Heart left ventricle (tissue), 16 donors: ENCODE measurements around the gene WNT11. TPM values are rescaled to one million over a fixed set of nuclear protein-coding genes. Genes with fewer than 3 reads are reported as not detected.

Source experiments
- ATAC-seq, 4 donors: fragments of 200-7000 bp; cut with Tn5 transposase; one replicate each; pipeline ENCODE4 v1.9.1; 2020 to 2022; ENCODE audit warnings: moderate library complexity in 4 of 4, mild to moderate bottlenecking in 3 of 4, moderate number of reproducible peaks in 1 of 4
- DNase-seq, 5 donors: peaks; one replicate each; pipeline ENCODE4 v3.0.0-alpha.2; 2020
- H3K27ac ChIP-seq, 12 donors: fragments of 200-600 bp; sonication (generic) in 4 of 12; one replicate each; pipeline versions ENCODE4 v1.5.0 to v1.8.0; 2016 to 2022; ENCODE audit warnings: mild to moderate bottlenecking in 2 of 12
- H3K27me3 ChIP-seq, 9 donors: fragments of 200-600 bp; sonication (generic) in 2 of 9; one replicate each; pipeline versions ENCODE4 v1.5.1 to v1.8.0; 2016 to 2022; ENCODE audit warnings: mild to moderate bottlenecking in 3 of 9
- H3K36me3 ChIP-seq, 9 donors: fragments of 200-600 bp; sonication (generic) in 2 of 9; one replicate each; pipeline versions ENCODE4 v1.5.0 to v1.8.0; 2018 to 2022; ENCODE audit warnings: mild to moderate bottlenecking in 2 of 9
- H3K4me1 ChIP-seq, 12 donors: fragments of 200-600 bp; sonication (generic) in 4 of 12; one replicate each; pipeline versions ENCODE4 v1.5.0 to v1.8.0; 2016 to 2022; ENCODE audit warnings: mild to moderate bottlenecking in 3 of 12
- H3K4me3 ChIP-seq, 12 donors: fragments of 200-600 bp; sonication (generic) in 4 of 12; one replicate each; pipeline versions ENCODE4 v1.5.0 to v1.8.0; 2017 to 2022; ENCODE audit warnings: mild to moderate bottlenecking in 9 of 12, moderate library complexity in 4 of 12
- H3K9me3 ChIP-seq, 12 donors: fragments of 200-600 bp; sonication (generic) in 4 of 12; one replicate each; pipeline versions ENCODE4 v1.5.0 to v1.8.0; 2016 to 2022; ENCODE audit warnings: mild to moderate bottlenecking in 1 of 12
- POLR2A ChIP-seq, 2 donors: fragments of 450-650 bp; IDR thresholded peaks; one replicate each; pipeline ENCODE4 v1.6.1; 2017; ENCODE audit warnings: antibody characterized with exemption in 2 of 2, mild to moderate bottlenecking in 2 of 2, moderate library complexity in 2 of 2
- WGBS, 4 donors: extraction: QIAGEN DNeasy Blood & Tissue Kit in 2 of 4; methylation state at CpG; one replicate each; pipeline versions ENCODE4 v1.1.5 to v1.1.7; 2013 to 2018; 5-methylcytosine and 5-hydroxymethylcytosine counted together
- intact Hi-C, 10 donors: fragments of 100-400 bp; cut with DNase I; formaldehyde crosslinking; loops; one replicate each; pipeline versions ENCODE4 v1.11.1 to v1.14.2; 2022
- polyA plus RNA-seq, 2 donors: library from polyadenylated mRNA; stranded (reverse); fragments of 200-250 nt; gene quantifications; one replicate each; pipeline ENCODE4 v1.2.3, GENCODE V29; 2013
- total RNA-seq, 9 donors: library from RNA; depleted of rRNA in 2 of 9; stranded (reverse); fragments of >200 nt in 2 of 9; fragmentation: NEBNext Ultra II Directional in 3 of 9; extraction: Animal tissue kit (Norgen Biotek cat#: 25700) in 3 of 9; gene quantifications; one replicate each; pipeline versions ENCODE4 v1.1.0 to v1.2.4, GENCODE V29; 2016 to 2023
- TF ChIP-seq, protein P1 (sequence below), 12 donors: fragments of 200-600 bp; sonication (generic) in 4 of 12; IDR thresholded peaks; one replicate each; pipeline versions ENCODE4 v1.5.0 to v1.8.0; 2018 to 2022; ENCODE audit warnings: antibody characterized with exemption in 12 of 12, mild to moderate bottlenecking in 5 of 12
- donor health status: ischemic (EF 13 %, LVEDD 7.1; RV severe dilation, severe dysfunction).
- donor health status: healthy with polysubstance abuse.
- donor health status: DM: no; HTN: yes; CAD: no.
- donor health status: DM: no; HTN: no; CAD: no.
- donor health status: ischemic (EF 25% LVEDD 6.9; RV normal size, moderate dysfunction).
- donor health status: ischemic (EF 25% LVEDD 5.7; RV mildly dilated, moderate dysfunction).
- donor health status: healthy.
- donor health status: DM: yes; HTN: yes; CAD: no.
- donor health status: ischemic (EF 35%, LVEDD 5.7; RV mildly dilated, moderate dysfunction).
- donor health status: nonischemic (EF 11% LVEDD 7.7; RV severe dilation, severe dysfunction).
- donor health status: DM: yes; HTN: yes; CAD: no.
- donor health status: PGD.
- donor health status: ischemic (EF 29% LVEDD 5.4; RV normal size, mild dysfunction).
- donor health status: nonischemic (EF 23%, LVEDD 6.1; RV moderate dilation, normal function).

WNT11 gene
- total and polyA plus RNA-seq, 11 donors = 3.8 to 20.9 (median 8.1) TPM

GRCh38 chr11:76150141-76150540 is 56.2 kb downstream of the WNT11 start:
- intact Hi-C loops = loop anchor here in 9 of 10 donors (2.0 to 10.0 kb wide), 7 partner anchors 167 to 348 kb away; partner anchors contain the start of gene UVRAG (in 1 of the 9)
- ATAC-seq = no peak

DNA sequence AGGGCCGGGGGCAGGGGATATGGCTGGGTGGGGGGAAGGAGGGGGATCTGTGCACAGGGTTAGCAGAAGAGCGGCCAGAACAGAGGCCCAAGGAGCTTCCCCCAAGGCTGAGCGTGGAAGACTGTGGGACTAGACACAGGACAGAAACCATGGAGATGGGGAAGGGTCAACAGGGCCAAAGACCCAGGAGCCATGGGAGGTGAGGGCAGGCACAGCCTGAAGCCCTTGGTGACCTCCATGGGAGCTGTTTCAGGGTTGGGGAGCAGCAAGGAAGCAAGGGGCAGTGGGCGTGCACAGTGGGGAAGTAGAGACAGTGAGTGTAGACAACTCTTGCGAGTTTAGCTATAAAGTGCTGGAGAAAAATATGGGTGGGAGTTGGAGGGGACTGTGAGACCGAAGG is 56.6 kb downstream of the WNT11 start:
- H3K9me3 ChIP-seq = no peaks in the 10 kb centered on the region
- no peak for ATAC-seq
- WGBS, 4 donors = 90 to 99% (median 93%) methylated on average over 6 of the region's 6 CpGs
- no peak for DNase-seq
- H3K27me3 ChIP-seq = no peaks in the 10 kb centered on the region
- H3K27ac ChIP-seq = no peak overlapping the region
- H3K36me3 ChIP-seq = no peaks in the 10 kb centered on the region
- H3K4me1 ChIP-seq = peaks cover 0 to 20% (median 13%) of the 10 kb centered on the region in 12 donors
- intact Hi-C loops = loop anchor here in 9 of 10 donors (2.0 to 10.0 kb wide), 8 partner anchors 168 to 425 kb away; partner anchors contain the start of gene UVRAG (in 1 of the 9)
- H3K4me3 ChIP-seq = no peak overlapping the region
- TF ChIP-seq, protein P1, sequence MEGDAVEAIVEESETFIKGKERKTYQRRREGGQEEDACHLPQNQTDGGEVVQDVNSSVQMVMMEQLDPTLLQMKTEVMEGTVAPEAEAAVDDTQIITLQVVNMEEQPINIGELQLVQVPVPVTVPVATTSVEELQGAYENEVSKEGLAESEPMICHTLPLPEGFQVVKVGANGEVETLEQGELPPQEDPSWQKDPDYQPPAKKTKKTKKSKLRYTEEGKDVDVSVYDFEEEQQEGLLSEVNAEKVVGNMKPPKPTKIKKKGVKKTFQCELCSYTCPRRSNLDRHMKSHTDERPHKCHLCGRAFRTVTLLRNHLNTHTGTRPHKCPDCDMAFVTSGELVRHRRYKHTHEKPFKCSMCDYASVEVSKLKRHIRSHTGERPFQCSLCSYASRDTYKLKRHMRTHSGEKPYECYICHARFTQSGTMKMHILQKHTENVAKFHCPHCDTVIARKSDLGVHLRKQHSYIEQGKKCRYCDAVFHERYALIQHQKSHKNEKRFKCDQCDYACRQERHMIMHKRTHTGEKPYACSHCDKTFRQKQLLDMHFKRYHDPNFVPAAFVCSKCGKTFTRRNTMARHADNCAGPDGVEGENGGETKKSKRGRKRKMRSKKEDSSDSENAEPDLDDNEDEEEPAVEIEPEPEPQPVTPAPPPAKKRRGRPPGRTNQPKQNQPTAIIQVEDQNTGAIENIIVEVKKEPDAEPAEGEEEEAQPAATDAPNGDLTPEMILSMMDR (IDR thresholded peaks at IDR 0.05) = no peak
- no peak for TF ChIP-seq POLR2A (IDR thresholded peaks at IDR 0.05)

More at GRCh38 chr11:76150141-76150540, 56.2 kb downstream of the WNT11 start:
- TF ChIP-seq, protein P1 (IDR thresholded peaks at IDR 0.05) = no peak
- no peak overlapping the region for H3K4me3 ChIP-seq
- peaks cover 0 to 20% (median 13%) of the 10 kb centered on the region in 12 donors for H3K4me1 ChIP-seq
- DNase-seq = no peak
- no peak overlapping the region for H3K27ac ChIP-seq
- H3K36me3 ChIP-seq = no peaks in the 10 kb centered on the region
- no peaks in the 10 kb centered on the region for H3K9me3 ChIP-seq
- no peaks in the 10 kb centered on the region for H3K27me3 ChIP-seq
- 94 to 99% (median 98%) methylated on average over 4 of the region's 4 CpGs for WGBS, 4 donors

DNA sequence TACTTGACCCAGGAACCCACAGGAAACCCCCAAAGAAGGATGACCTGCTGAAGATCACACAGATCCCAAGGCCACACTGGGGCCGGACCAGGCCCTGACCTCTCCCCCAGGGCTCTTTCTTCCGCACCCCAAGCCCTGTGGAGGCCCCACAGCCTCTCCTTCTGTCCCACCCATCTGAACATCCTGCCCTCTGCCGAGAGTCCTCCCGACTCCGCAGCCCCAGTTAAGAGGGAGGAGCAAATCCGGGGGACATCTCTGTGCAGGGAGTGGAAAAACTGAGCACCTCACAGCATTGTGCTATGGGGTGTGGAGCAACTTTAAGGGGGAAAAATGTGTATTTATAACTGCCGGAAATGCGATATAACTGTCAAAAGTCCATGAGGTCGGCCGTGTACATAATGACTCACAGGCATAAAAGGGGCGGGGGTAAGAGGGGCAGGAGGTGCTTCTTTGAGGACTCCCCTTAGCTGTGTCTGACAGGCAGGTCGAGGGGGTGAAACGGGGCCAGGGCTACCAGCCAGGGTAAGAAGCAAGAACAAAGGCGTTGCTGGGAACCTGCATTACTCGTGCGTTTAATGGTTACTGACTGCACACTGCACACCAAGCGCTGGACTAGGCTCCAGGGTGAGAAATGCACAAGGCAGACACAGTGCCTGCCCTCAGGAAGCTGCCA is 57.2 kb downstream of the WNT11 start:
- no peaks in the 10 kb centered on the region for H3K9me3 ChIP-seq
- 69 to 83% (median 82%) methylated on average over 16 to 17 of the region's 17 CpGs for WGBS, 4 donors
- H3K4me1 ChIP-seq = peaks cover 0 to 20% (median 13%) of the 10 kb centered on the region in 12 donors
- H3K27me3 ChIP-seq = no peaks in the 10 kb centered on the region
- peak overlapping the region in 1 of 12 donors; percentile 18 for H3K27ac ChIP-seq
- no peaks in the 10 kb centered on the region for H3K36me3 ChIP-seq
- peak in 3 of 4 donors; percentile 24 to 31 (median 25) for ATAC-seq
- H3K4me3 ChIP-seq = no peak overlapping the region
- TF ChIP-seq POLR2A (IDR thresholded peaks at IDR 0.05) = no peak
- TF ChIP-seq, protein P1 (IDR thresholded peaks at IDR 0.05) = no peak
- DNase-seq = no peak
- intact Hi-C loops = loop anchor here in 1 of 10 donors (10.0 kb wide), 1 partner anchor 424 kb away; no protein-coding TSS in a partner anchor

DNA sequence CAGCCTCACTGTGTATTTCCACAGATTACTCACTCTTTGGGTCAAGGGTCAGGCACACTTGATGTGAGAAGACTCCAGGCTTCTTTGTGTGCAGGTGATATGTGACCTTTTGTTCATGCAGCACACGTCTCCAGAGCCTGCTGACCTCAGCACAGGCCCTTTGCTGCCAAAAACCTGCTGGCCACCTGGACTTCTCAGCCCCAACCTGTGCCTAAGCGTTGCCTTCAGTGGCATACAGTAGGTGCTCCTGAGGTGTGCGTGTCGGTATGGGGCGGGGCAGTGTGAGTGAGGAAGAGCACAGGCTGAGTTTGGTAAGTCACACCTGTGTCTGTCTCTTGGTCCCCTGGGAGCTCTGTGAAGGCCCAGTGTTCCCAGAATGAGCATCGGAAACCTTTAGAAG is 58.1 kb downstream of the WNT11 start:
- TF ChIP-seq, protein P1 (IDR thresholded peaks at IDR 0.05) = no peak
- no peak for TF ChIP-seq POLR2A (IDR thresholded peaks at IDR 0.05)
- 86 to 97% (median 94%) methylated on average over 6 of the region's 6 CpGs for WGBS, 4 donors
- peaks cover 0 to 5% (median under 1%) of the 10 kb centered on the region in 9 donors for H3K36me3 ChIP-seq
- DNase-seq (no peak), ATAC-seq (no peak)
- H3K27ac ChIP-seq = peak overlapping the region in 1 of 12 donors; percentile 18
- H3K4me3 ChIP-seq = no peak overlapping the region
- no peaks in the 10 kb centered on the region for H3K9me3 ChIP-seq
- H3K4me1 ChIP-seq = peaks cover 0 to 19% (median 13%) of the 10 kb centered on the region in 12 donors
- intact Hi-C loops = loop anchor here in 1 of 10 donors (10.0 kb wide), 1 partner anchor 423 kb away; no protein-coding TSS in a partner anchor
- H3K27me3 ChIP-seq = no peaks in the 10 kb centered on the region
